DND-41 (cell line): ENCODE measurements around the gene ACSS1.

ENCODE experiments used
- ATAC-seq: fragments of 200-7000 bp; cut with Tn5 transposase; 3 replicates; pipeline ENCODE4 v1.9.1; 2021; ENCODE audit warnings: low read depth; ENCODE audit not compliant: insufficient read depth
- DNase-seq: peaks from one replicate; pipeline ENCODE4 v3.0.0-alpha.2; 2020
- H2AFZ ChIP-seq: 2 replicates; pipeline ENCODE4 v1.6.0; 2012; ENCODE audit warnings: low read depth, low read length
- H3K27ac ChIP-seq: 2 replicates; pipeline ENCODE4 v1.5.1; 2012; ENCODE audit warnings: low read length, inconsistent platforms
- H3K27me3 ChIP-seq: fragments of 200-600 bp; sonication (generic); 2 replicates; pipeline ENCODE4 v1.6.0; 2012; ENCODE audit warnings: low read length, mild to moderate bottlenecking, inconsistent platforms; ENCODE audit not compliant: insufficient read depth, poor library complexity
- H3K36me3 ChIP-seq: 2 replicates; pipeline ENCODE4 v1.5.1; 2012; ENCODE audit warnings: low read length, inconsistent platforms; ENCODE audit not compliant: insufficient read depth
- H3K4me1 ChIP-seq: 2 replicates; pipeline ENCODE4 v1.5.1; 2012; ENCODE audit warnings: mild to moderate bottlenecking, low read length; ENCODE audit not compliant: insufficient read depth
- H3K4me2 ChIP-seq: 2 replicates; pipeline ENCODE4 v1.6.0; 2012; ENCODE audit warnings: mild to moderate bottlenecking, moderate library complexity, low read length, inconsistent platforms; ENCODE audit not compliant: insufficient read depth
- H3K4me3 ChIP-seq, 2 experiments: fragments of 200-600 bp in 1 of 2; shearing (Covaris generic) in 1 of 2; 2 replicates each; pipeline ENCODE4 v1.5.1; 2012 to 2016; ENCODE audit warnings: inconsistent platforms in 2 of 2, low read length in 2 of 2, mild to moderate bottlenecking in 2 of 2, low read depth in 1 of 2, moderate library complexity in 1 of 2
- H3K79me2 ChIP-seq: 2 replicates; pipeline ENCODE4 v1.6.0; 2012; ENCODE audit warnings: low read length, inconsistent platforms; ENCODE audit not compliant: insufficient read depth
- H3K9ac ChIP-seq: 2 replicates; pipeline ENCODE4 v1.6.0; 2012; ENCODE audit warnings: low read depth, mild to moderate bottlenecking, inconsistent platforms, low read length, moderate library complexity
- H3K9me3 ChIP-seq: 2 replicates; pipeline ENCODE4 v1.5.1; 2012; ENCODE audit warnings: low read length, moderate library complexity, mild to moderate bottlenecking, inconsistent platforms; ENCODE audit not compliant: insufficient read depth, severe bottlenecking
- H4K20me1 ChIP-seq: 2 replicates; pipeline ENCODE4 v1.6.0; 2012; ENCODE audit warnings: low read length; ENCODE audit not compliant: insufficient read depth
- CTCF ChIP-seq: IDR thresholded peaks from 2 replicates; pipeline ENCODE4 v1.5.1; 2012; ENCODE audit warnings: borderline replicate concordance, low read length, moderate library complexity, mild to moderate bottlenecking; ENCODE audit not compliant: poor library complexity, severe bottlenecking; ENCODE audit errors: extremely low read depth
- EZH2 ChIP-seq: IDR thresholded peaks from 3 replicates; pipeline ENCODE4 v1.6.1; 2012; ENCODE audit warnings: borderline replicate concordance, low read depth, mild to moderate bottlenecking, moderate library complexity, low read length, inconsistent platforms; ENCODE audit not compliant: severe bottlenecking

Gene ACSS1

DNA sequence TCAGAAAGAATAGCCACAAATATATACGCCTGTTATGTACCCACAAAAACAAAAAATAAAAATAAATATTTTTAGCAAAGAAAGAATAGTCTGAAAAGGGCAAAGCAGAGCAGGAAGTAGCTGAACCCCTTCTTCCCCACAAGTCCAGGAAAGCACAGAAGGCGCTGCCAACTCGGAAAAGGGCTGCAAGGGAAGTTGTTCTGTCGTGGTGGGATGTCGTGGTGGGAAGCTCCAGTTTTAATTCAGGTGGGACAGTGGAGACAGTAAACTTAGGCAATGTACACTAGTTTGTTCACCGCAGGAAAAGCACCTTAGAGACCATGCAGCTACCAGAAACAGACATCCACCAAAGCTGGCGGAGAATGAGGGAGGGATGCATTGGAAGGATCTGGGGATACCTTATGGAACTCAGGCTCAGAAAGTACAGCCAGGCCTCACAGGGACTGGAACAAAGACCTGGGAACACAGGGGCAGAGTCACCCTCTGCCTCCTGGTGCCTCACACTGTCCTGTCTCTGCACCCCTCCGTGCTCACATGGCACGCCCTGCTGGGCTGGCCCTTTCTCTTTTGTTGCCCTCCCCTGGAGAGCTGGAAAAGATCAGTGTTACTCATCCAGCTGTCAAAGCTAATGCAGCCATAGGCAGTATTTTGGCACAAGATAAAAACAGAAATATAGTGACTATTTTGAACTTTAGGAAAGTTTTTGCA is 62.0 kb downstream of the ACSS1 start:
- Histone ChIP-seq H3K36me3 (no peaks in the 10 kb centered on the region; the same call in 1 of the 2 replicates), H3K4me3 (no peak overlapping the region), H3K27ac (no peak overlapping the region), H3K4me2 (no peak overlapping the region), H3K9me3 (no peaks in the 10 kb centered on the region), H3K79me2 (peaks cover 16% of the 10 kb centered on the region), H3K9ac (no peak overlapping the region), H3K27me3 (no peaks in the 10 kb centered on the region), H4K20me1 (no peaks in the 10 kb centered on the region; the same call in 1 of the 2 replicates), H2AFZ (no peak overlapping the region), H3K4me1 (peaks cover 33% of the 10 kb centered on the region)
- ATAC-seq = no peak
- no peak for DNase-seq
- TF ChIP-seq EZH2 (no peak), CTCF (no peak)

- H3K4me1 ChIP-seq = peaks cover 44% of the 10 kb centered on the region
- no peaks in the 10 kb centered on the region for H3K9me3 ChIP-seq
- H3K27ac ChIP-seq = no peak overlapping the region
- H2AFZ ChIP-seq = peak overlapping the region; percentile 27; the same call in 1 of the 2 replicates
- H3K9ac ChIP-seq = no peak overlapping the region
- ATAC-seq = peak; percentile 54
- H4K20me1 ChIP-seq = no peaks in the 10 kb centered on the region; the same call in 1 of the 2 replicates
- H3K27me3 ChIP-seq = no peaks in the 10 kb centered on the region
- TF ChIP-seq CTCF (peak; percentile 100), EZH2 (no peak)
- H3K4me2 ChIP-seq = peak overlapping the region; percentile 45
- DNase-seq = peak; percentile 87
- peaks cover 28% of the 10 kb centered on the region for H3K79me2 ChIP-seq
- H3K36me3 ChIP-seq = no peaks in the 10 kb centered on the region; the same call in 1 of the 2 replicates
- H3K4me3 ChIP-seq = no peak overlapping the region
These were observed 63.2 kb downstream of the ACSS1 start for GRCh38 chr20:24994470-24995368.

DNA sequence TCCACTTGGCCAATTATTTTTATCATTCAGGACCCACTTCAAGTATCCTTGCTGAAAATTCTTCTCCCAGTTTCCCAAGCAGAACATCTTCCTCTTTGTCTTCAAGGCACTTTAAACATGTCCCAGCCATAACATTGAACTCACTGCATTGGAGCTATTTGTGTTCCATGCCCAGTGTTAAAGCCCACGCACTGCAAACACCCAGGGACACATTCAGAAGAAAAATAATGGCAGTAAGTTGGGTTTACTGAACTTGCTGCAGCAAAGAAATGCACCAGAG is 63.8 kb downstream of the ACSS1 start:
- Histone ChIP-seq H3K4me3 (no peak overlapping the region), H3K79me2 (peaks cover 34% of the 10 kb centered on the region), H2AFZ (no peak overlapping the region), H3K27ac (no peak overlapping the region), H4K20me1 (peaks cover 3% of the 10 kb centered on the region; the same call in 1 of the 2 replicates), H3K27me3 (no peaks in the 10 kb centered on the region), H3K36me3 (peaks cover 3% of the 10 kb centered on the region), H3K4me1 (peaks cover 49% of the 10 kb centered on the region), H3K9ac (no peak overlapping the region), H3K4me2 (no peak overlapping the region), H3K9me3 (no peaks in the 10 kb centered on the region)
- no peak for ATAC-seq
- DNase-seq = no peak
- TF ChIP-seq CTCF (no peak), EZH2 (no peak)
